ENCODE measurements around the gene MRPL45. TPM values are rescaled to one million over a fixed set of nuclear protein-coding genes. Genes with fewer than 3 reads are reported as not detected.

Gene MRPL45
- total and polyA plus RNA-seq, 9 of the 15 experiments (the other 6 are each of a cell fraction or from before 2014, with no cell fraction given): 48.4 to 228 (median 76.8) TPM

DNA sequence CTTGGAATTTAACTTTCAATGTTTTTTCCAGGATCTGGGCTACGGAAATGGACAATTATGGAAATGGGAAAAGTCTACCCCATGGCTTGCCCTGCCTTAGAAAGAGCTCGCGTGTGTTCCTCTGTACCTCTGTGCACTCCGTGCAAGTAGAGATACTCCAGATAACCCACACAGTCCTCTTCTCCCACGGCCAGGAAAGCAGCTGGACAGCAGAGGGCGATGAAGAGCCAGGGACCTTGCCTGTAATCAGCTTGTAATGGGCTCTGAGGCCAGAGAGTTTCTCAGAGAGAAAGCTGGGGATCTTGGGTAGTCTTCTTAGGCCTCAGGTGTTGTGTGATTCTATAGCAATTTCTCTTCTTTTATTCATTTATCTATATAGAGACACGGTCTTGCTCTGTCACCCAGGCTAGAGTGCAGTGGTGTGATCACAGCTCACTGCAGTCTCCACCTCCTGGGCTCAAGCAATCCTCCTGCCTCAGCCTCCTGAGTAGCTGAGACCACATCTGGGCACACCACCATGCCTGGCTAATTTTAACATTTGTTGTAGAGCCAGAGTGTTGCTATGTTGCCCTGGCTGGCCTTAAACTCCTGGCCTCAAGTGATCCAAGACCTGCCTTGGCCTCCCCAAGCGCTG is 52.2 kb downstream of the MRPL45 start (continued):
- TF ChIP-seq TFAP4 (CRISPR knock-in tag; IDR thresholded peaks at IDR 0.05; ENCODE audit: borderline replicate concordance): peak; percentile 40; the same call in 1 of the 2 replicates
- TF ChIP-seq MYBL2 (IDR thresholded peaks at IDR 0.05; ENCODE audit: low read depth): no peak
- no peak for TF ChIP-seq MYBL2 (CRISPR knock-in tag; IDR thresholded peaks at IDR 0.05; ENCODE audit: borderline replicate concordance)
- TF ChIP-seq THRAP3 (IDR thresholded peaks at IDR 0.05; ENCODE audit: borderline replicate concordance): no peak
- peak; percentile 77 for TF ChIP-seq ARID2 (IDR thresholded peaks at IDR 0.05)
- TF ChIP-seq BCLAF1 (IDR thresholded peaks at IDR 0.05; ENCODE audit: borderline replicate concordance in 1 of 2, control insufficient read depth in 1 of 2, low read depth in 2 of 2, low read length in 1 of 2): no peak

All from K562 (cell line).